Cardiac muscle cell (in vitro differentiated cells and primary cell): Measurements from ENCODE around the gene USP7. TPM values are rescaled to one million over a fixed set of nuclear protein-coding genes. Genes with fewer than 3 reads are reported as not detected.

Source experiments
- DNase-seq, 2 donors: peaks; one replicate each; pipeline versions ENCODE4 v3.0.0 to v3.0.0-alpha.2; 2010 to 2017; ENCODE audit warnings: low read depth in 1 of 2, low spot score in 1 of 2
- H3K27ac ChIP-seq: fragments of 200-600 bp; sonication (generic); 2 replicates; pipeline ENCODE4 v1.5.1; 2016
- H3K27me3 ChIP-seq: fragments of 200-600 bp; sonication (generic); 2 replicates; pipeline ENCODE4 v1.6.0; 2016; ENCODE audit warnings: control low read depth
- H3K36me3 ChIP-seq: fragments of 200-600 bp; sonication (generic); 2 replicates; pipeline ENCODE4 v1.5.1; 2016; ENCODE audit warnings: control low read depth
- H3K4me1 ChIP-seq: fragments of 200-600 bp; sonication (generic); 2 replicates; pipeline ENCODE4 v1.8.1; 2017; ENCODE audit warnings: low read depth, mild to moderate bottlenecking, mixed run types
- H3K4me3 ChIP-seq: fragments of 200-600 bp; sonication (generic); 2 replicates; pipeline ENCODE4 v1.5.1; 2016; ENCODE audit warnings: mild to moderate bottlenecking
- H3K9me3 ChIP-seq: fragments of 200-600 bp; sonication (generic); 2 replicates; pipeline ENCODE4 v1.5.1; 2017; ENCODE audit warnings: low read depth, mild to moderate bottlenecking, control low read depth
- polyA plus RNA-seq: library from polyadenylated mRNA; unstranded; fragments of >200 nt; fragmentation: Nextera tagmentation; extraction: Ambion mirVana; gene quantifications from 2 replicates; pipeline ENCODE4 v1.2.1, GENCODE V29; 2016
- total RNA-seq: library from RNA; depleted of rRNA; stranded (reverse); fragments of >200 nt; gene quantifications from 2 replicates; pipeline ENCODE4 v1.2.3, GENCODE V29; 2016
- TF ChIP-seq, protein P1 (sequence below): IDR thresholded peaks from 2 replicates; pipeline ENCODE4 v1.5.1; 2012; ENCODE audit warnings: low read depth, mild to moderate bottlenecking, low read length

USP7 gene
- total and polyA plus RNA-seq, 2 experiments from 2014 or later, result 45.1 to 77.0 TPM

DNA sequence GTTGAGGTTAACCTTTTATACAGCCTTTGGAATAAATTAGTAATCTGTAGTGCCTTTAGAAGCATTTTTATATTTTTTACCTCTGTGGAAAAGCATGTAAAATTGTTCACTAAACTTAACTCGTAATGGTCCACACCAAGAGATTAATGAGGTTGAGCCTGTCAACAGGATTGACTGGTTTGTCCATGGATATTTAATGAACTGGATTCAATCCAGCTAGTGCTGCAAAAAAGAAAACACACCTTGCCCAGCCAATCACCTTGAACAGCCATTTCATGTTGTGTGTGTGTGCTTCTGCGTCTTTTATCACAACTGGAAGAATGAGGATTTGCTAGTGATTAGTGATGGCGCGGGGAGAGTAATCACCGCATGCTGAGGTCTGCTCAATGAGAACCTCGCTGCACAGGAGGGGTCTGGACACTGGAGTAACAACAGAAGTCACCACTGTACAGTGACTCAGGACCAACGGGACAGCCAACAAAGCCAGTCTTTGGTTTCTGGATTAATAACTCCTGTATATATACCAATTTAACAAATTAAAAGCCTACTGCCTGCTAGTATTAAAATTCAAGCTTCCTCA is 47.9 kb downstream of the USP7 start:
- no peaks in the 10 kb centered on the region for H3K4me1 ChIP-seq
- no peak for DNase-seq
- no peak overlapping the region for H3K27ac ChIP-seq
- H3K4me3 ChIP-seq, result no peak overlapping the region
- H3K27me3 ChIP-seq, result no peaks in the 10 kb centered on the region
- H3K9me3 ChIP-seq, result no peaks in the 10 kb centered on the region
- TF ChIP-seq, protein P1, sequence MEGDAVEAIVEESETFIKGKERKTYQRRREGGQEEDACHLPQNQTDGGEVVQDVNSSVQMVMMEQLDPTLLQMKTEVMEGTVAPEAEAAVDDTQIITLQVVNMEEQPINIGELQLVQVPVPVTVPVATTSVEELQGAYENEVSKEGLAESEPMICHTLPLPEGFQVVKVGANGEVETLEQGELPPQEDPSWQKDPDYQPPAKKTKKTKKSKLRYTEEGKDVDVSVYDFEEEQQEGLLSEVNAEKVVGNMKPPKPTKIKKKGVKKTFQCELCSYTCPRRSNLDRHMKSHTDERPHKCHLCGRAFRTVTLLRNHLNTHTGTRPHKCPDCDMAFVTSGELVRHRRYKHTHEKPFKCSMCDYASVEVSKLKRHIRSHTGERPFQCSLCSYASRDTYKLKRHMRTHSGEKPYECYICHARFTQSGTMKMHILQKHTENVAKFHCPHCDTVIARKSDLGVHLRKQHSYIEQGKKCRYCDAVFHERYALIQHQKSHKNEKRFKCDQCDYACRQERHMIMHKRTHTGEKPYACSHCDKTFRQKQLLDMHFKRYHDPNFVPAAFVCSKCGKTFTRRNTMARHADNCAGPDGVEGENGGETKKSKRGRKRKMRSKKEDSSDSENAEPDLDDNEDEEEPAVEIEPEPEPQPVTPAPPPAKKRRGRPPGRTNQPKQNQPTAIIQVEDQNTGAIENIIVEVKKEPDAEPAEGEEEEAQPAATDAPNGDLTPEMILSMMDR, result no peak
- H3K36me3 ChIP-seq, result peaks cover 77% of the 10 kb centered on the region

DNA sequence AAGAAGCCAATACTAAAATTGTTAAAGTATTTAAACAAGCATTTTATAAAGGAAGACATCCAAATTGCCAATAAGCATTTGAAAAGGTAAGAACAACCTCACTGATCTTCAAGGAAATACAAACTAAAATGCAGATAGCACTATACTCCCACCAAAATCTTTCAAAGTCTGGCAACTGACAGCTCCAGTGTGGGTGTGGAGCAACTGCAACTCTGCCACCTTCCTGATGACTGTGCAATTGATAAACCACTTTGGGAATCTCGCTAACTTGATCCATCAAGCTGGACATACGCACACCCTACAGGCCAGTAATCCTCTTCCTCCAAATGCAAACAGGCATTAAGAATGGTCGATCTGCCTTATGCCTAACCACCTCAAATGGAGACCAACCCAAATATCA is 49.6 kb downstream of the USP7 start:
- Histone ChIP-seq H3K4me1 (no peaks in the 10 kb centered on the region), H3K27me3 (no peaks in the 10 kb centered on the region), H3K4me3 (no peak overlapping the region), H3K9me3 (no peaks in the 10 kb centered on the region), H3K36me3 (peaks cover 68% of the 10 kb centered on the region), H3K27ac (no peak overlapping the region)
- TF ChIP-seq, protein P1, result no peak
- no peak for DNase-seq

DNA sequence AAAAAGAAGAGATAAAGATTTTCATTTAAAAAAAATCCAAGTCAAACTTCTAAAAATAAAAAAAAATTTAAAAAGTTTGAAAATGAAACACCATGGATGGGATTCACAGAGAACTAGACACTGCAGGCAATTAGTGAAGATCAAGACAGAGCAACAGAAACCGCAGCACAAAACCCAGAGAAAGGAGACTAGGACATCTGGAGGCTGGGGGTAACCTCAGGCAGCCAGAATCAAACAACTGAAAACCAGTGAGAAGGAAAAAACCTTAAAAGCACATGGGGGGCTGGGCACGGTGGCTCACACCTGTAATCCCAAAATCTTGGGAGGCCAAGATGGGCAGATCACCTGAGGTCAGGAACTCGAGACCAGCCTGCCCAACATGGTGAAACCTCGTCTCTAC is 50.9 kb downstream of the USP7 start:
- Histone ChIP-seq H3K4me3 (no peak overlapping the region), H3K36me3 (peaks cover 68% of the 10 kb centered on the region), H3K27ac (no peak overlapping the region), H3K4me1 (no peaks in the 10 kb centered on the region), H3K27me3 (no peaks in the 10 kb centered on the region), H3K9me3 (no peaks in the 10 kb centered on the region)
- TF ChIP-seq, protein P1, result no peak
- DNase-seq, result no peak

DNA sequence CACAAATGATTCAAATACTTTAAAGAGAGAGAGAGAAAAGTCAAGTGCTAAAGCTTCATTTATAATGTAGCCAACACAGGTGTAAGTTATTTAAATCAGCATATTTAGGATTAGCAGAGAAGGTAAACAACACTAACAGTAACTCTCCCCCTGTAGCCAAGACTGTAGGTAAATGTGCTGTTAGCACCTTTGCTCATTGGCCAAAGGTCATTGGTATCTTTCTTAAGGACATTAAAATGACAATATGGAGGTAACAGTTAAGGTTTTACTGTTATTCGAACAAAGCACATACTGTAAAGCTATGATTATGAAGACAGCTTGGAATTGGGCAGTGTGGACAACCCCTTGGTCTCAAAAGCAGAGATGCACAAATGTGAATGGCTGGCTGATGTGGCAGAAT is 52.9 kb downstream of the USP7 start:
- peaks cover 65% of the 10 kb centered on the region for H3K36me3 ChIP-seq
- DNase-seq, result no peak

DNA sequence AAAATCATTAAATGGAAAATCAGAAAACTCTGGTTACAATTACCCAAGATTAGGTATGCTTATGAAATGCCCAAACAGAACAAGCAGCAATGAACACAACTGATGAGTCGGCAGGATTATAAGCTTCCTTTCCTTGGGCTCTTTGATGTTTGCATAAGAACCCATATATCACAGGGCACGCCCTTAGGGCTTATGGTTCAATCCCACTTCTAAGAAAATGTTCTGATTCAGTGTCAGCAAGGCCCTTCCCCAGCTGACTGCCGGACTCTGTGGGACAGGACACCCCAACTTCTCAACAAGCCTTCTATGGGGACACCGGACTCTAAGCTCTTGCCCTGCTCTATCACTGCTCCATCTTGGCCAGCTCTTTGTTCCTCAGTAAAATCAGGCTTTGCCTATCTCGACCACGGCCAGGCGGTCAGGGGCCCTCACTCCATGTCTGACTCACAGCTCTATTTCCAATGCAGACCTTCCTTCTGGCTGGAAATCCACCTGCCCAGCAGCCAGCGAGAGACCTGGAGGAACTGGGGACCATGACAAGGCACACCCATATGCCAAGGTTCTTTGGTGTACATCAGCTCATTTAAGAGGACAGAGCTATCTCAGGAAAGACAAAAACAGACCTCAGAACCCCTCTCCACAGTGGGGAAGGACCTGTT is 54.8 kb downstream of the USP7 start:
- Histone ChIP-seq H3K9me3 (no peaks in the 10 kb centered on the region), H3K4me1 (no peaks in the 10 kb centered on the region), H3K27me3 (no peaks in the 10 kb centered on the region), H3K36me3 (peaks cover 49% of the 10 kb centered on the region), H3K4me3 (no peak overlapping the region), H3K27ac (no peak overlapping the region)
- TF ChIP-seq, protein P1, result no peak
- no peak for DNase-seq

More for the DNA sequence above, 52.9 kb downstream of the USP7 start:
- Histone ChIP-seq H3K4me3 (no peak overlapping the region), H3K9me3 (no peaks in the 10 kb centered on the region), H3K27me3 (no peaks in the 10 kb centered on the region), H3K4me1 (no peaks in the 10 kb centered on the region), H3K27ac (no peak overlapping the region)
- TF ChIP-seq, protein P1, result no peak
